SH-SY5Y (cell line): ENCODE results near the gene CLIC5.

Experiments
- GATA2 ChIP-seq: IDR thresholded peaks from 2 replicates; pipeline ENCODE4 v1.6.1; 2011; ENCODE audit warnings: mild to moderate bottlenecking, low read depth, low read length
- GATA3 ChIP-seq: IDR thresholded peaks from 2 replicates; pipeline ENCODE4 v1.6.1; 2011; ENCODE audit warnings: low read depth, mild to moderate bottlenecking, low read length, moderate library complexity

- TF ChIP-seq GATA2 (no peak), GATA3 (no peak)
Observed at GRCh38 chr6:46053039-46053933, 37.6 kb upstream of the CLIC5 start.
